Calu3 (cell line): ENCODE measurements around the gene TP53INP2. TPM values are rescaled to one million over a fixed set of nuclear protein-coding genes. Genes with fewer than 3 reads are reported as not detected.

ENCODE experiments used
- BruUV-seq: library from RNA; stranded (reverse); fragments of 400-500 nt; replicated peaks from 2 replicates; lab custom pipeline; 2021; lab: Mats Ljungman, UMichigan
- CTCF ChIA-PET: fragments of 300-600 bp; sonication (Branson Sonifier 250); formaldehyde crosslinking; loops from one replicate; lab custom pipeline; 2022; ENCODE audit warnings: antibody characterized with exemption; lab: Charles Lee
- DNase-seq: peaks from one replicate; pipeline ENCODE4 v3.0.0; 2022
- H3K27ac Mint-ChIP-seq: one replicate; pipeline ENCODE4 v1.8.0; 2022; ENCODE audit warnings: mixed read lengths; ENCODE audit not compliant: unreplicated experiment
- H3K27me3 Mint-ChIP-seq: one replicate; pipeline ENCODE4 v1.8.0; 2022; ENCODE audit warnings: mixed read lengths; ENCODE audit not compliant: unreplicated experiment
- H3K36me3 Mint-ChIP-seq: one replicate; pipeline ENCODE4 v1.8.0; 2022; ENCODE audit warnings: mild to moderate bottlenecking, moderate library complexity, mixed read lengths; ENCODE audit not compliant: insufficient read depth, unreplicated experiment
- H3K4me1 Mint-ChIP-seq: one replicate; pipeline ENCODE4 v1.8.0; 2022; ENCODE audit warnings: mild to moderate bottlenecking, low read depth, mixed read lengths; ENCODE audit not compliant: unreplicated experiment
- H3K4me3 Mint-ChIP-seq: one replicate; pipeline ENCODE4 v1.8.0; 2022; ENCODE audit warnings: mild to moderate bottlenecking, low read depth, moderate library complexity, mixed read lengths; ENCODE audit not compliant: unreplicated experiment
- H3K9me3 Mint-ChIP-seq: one replicate; pipeline ENCODE4 v1.8.0; 2022; ENCODE audit warnings: low read depth, mixed read lengths; ENCODE audit not compliant: unreplicated experiment
- intact Hi-C: fragments of 100-400 bp; cut with micrococcal nuclease; formaldehyde crosslinking; loops from one replicate; pipeline ENCODE4 v1.10.0; 2022; ENCODE audit not compliant: unreplicated experiment
- total RNA-seq: library from RNA; stranded (reverse); gene quantifications from 2 replicates; pipeline ENCODE4 v1.2.3, GENCODE V29; 2022
- TF ChIP-seq, protein P1 (sequence below): fragments of 200-600 bp; IDR thresholded peaks from one replicate; pipeline ENCODE4 v1.8.0; 2022; ENCODE audit warnings: antibody characterized with exemption; ENCODE audit not compliant: unreplicated experiment

Gene TP53INP2
- total RNA-seq, 1 experiment from 2014 or later, result 5.0 TPM

DNA sequence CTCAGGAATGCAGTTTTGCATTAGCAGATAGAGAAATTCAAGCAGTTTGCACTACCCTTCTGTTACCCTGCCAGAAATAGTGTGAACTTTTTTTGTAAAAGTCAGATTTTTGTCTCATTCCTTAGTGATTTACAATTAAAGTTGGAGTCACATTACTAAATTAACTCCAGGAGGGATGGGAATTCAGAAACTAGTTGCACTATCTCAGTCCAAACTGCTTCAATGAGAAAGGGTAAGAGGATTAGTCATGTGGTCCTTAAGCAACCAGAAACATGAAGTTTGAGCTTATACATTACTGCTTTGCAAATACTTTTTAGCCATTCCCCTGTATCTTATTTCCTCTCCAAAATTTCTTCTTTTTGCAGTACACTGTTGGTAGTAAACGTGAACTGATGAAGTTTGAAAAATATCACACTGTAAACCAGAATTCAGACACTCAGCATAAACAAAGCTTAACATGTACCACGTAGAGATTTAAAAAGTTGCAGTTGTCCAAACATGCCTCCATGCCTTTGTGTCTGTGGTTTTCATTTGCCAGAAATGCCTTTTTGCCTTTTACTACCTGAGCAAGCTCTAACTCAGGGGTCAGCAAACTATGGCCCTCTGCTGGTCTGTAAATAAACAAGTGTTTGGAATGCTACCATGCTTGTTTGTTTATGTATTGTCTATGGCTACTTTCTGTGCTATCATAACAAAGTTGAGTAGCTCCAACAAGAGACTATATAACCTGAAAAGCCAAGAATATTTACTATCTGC is 49.7 kb downstream of the TP53INP2 start:
- H3K9me3 Mint-ChIP-seq, result no peaks in the 10 kb centered on the region
- no TSS peak for BruUV-seq
- peaks cover 46% of the 10 kb centered on the region for H3K36me3 Mint-ChIP-seq
- H3K27ac Mint-ChIP-seq, result no peak overlapping the region
- H3K4me3 Mint-ChIP-seq, result no peak overlapping the region
- TF ChIP-seq, protein P1, sequence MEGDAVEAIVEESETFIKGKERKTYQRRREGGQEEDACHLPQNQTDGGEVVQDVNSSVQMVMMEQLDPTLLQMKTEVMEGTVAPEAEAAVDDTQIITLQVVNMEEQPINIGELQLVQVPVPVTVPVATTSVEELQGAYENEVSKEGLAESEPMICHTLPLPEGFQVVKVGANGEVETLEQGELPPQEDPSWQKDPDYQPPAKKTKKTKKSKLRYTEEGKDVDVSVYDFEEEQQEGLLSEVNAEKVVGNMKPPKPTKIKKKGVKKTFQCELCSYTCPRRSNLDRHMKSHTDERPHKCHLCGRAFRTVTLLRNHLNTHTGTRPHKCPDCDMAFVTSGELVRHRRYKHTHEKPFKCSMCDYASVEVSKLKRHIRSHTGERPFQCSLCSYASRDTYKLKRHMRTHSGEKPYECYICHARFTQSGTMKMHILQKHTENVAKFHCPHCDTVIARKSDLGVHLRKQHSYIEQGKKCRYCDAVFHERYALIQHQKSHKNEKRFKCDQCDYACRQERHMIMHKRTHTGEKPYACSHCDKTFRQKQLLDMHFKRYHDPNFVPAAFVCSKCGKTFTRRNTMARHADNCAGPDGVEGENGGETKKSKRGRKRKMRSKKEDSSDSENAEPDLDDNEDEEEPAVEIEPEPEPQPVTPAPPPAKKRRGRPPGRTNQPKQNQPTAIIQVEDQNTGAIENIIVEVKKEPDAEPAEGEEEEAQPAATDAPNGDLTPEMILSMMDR, result no peak
- CTCF ChIA-PET, result interaction anchor here (1.0 to 1.8 kb wide), 2 partner anchors 9 to 16 kb away, joined by 4 to 7 read pairs; no protein-coding TSS in a partner anchor
- intact Hi-C loops, result no loop called here
- no peaks in the 10 kb centered on the region for H3K27me3 Mint-ChIP-seq
- no peaks in the 10 kb centered on the region for H3K4me1 Mint-ChIP-seq
- DNase-seq, result no peak

DNA sequence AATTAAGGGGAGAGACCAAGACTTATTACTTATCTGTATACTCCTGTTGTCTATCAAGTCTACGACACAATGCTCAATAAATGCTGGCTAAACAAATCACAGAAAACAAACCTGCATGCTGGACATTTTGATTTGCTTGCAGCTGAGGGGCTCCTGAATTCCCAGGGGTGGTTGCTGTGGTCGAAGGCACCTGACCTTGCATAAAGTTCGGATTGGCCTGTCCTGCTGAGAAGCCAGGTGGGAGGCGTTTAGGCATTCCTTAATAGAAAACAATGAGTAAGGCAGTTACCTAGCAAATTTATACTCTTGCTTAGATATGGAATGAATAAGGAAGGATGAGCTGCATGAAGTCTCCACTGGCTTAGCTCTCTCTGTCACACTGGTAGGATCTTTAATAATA is 50.5 kb downstream of the TP53INP2 start:
- TF ChIP-seq, protein P1, result no peak
- DNase-seq, result no peak
- Mint-ChIP-seq H3K27ac (no peak overlapping the region), H3K27me3 (no peaks in the 10 kb centered on the region), H3K4me3 (no peak overlapping the region), H3K9me3 (no peaks in the 10 kb centered on the region), H3K4me1 (no peaks in the 10 kb centered on the region), H3K36me3 (peaks cover 45% of the 10 kb centered on the region)
- BruUV-seq, result no TSS peak
- CTCF ChIA-PET, result interaction anchor here (1.0 kb wide), 1 partner anchor 15 kb away, joined by 4 read pairs; no protein-coding TSS in a partner anchor
- intact Hi-C loops, result no loop called here

DNA sequence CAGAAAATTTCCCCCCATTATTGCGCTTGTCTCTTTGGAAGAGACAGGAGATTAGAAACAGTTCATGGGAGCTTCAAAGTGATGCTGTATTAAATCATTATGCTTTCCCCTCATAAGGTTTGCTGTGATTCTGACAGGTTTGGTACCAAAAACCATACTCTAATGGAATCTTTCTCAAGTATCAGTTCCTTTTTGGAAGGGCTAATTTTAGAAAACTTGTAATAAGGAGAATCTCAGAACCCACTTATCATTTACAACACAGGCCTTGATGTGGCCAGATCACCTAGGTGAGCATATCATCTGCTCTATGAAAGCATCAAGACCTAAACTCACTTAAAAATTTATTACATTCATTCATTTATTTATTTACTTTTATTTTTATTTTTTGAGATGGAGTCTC is 51.2 kb downstream of the TP53INP2 start:
- H3K36me3 Mint-ChIP-seq, result peaks cover 50% of the 10 kb centered on the region
- no TSS peak for BruUV-seq
- no peak overlapping the region for H3K4me3 Mint-ChIP-seq
- H3K4me1 Mint-ChIP-seq, result no peaks in the 10 kb centered on the region
- H3K9me3 Mint-ChIP-seq, result no peaks in the 10 kb centered on the region
- CTCF ChIA-PET, result interaction anchor here (1.0 kb wide), 1 partner anchor 14 kb away, joined by 4 read pairs; no protein-coding TSS in a partner anchor
- TF ChIP-seq, protein P1, result no peak
- intact Hi-C loops, result no loop called here
- H3K27ac Mint-ChIP-seq, result no peak overlapping the region
- H3K27me3 Mint-ChIP-seq, result no peaks in the 10 kb centered on the region
- DNase-seq, result no peak

DNA sequence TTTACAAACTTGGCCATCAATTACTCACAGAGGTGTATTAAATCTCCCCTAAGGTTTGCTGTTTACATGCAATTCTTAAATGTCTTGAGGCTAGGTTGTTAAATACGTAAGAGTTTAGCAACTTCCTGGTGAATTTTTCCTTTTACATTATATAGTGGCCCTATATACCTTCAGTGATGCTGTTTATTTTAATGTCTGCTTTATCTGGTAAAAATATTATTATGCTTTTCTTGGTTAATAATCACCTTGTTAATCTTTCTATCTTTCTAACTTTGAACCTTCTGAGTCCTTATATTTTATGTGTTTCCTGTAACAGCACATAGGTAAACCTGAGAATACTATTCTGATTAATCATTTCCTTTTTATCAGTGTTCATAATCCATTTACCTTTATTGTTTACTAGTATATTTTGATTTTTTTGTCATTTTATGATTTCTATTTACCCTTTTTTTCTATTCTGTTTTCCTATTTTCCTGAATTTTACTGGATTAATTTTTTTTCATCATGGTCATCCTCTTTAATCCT is 57.9 kb downstream of the TP53INP2 start:
- intact Hi-C loops, result no loop called here
- CTCF ChIA-PET, result no interaction called here
- H3K27me3 Mint-ChIP-seq, result no peaks in the 10 kb centered on the region

More for the DNA sequence above, 57.9 kb downstream of the TP53INP2 start:
- H3K9me3 Mint-ChIP-seq, result no peaks in the 10 kb centered on the region
- peak overlapping the region; percentile 66 for H3K27ac Mint-ChIP-seq
- H3K4me1 Mint-ChIP-seq, result peaks cover 21% of the 10 kb centered on the region
- BruUV-seq, result no TSS peak
- DNase-seq, result no peak
- H3K4me3 Mint-ChIP-seq, result no peak overlapping the region
- H3K36me3 Mint-ChIP-seq, result peaks cover 29% of the 10 kb centered on the region
- TF ChIP-seq, protein P1, result no peak

Other genes with a start within 250 kb of the TP53INP2 start
- gene DYNLRB1, start 187.9 kb upstream of the TP53INP2 start, total RNA-seq, result 214 and 229 TPM in 2 replicates
- gene MAP1LC3A, start 145.6 kb upstream of the TP53INP2 start, total RNA-seq, result 0.78 and 0.95 TPM in 2 replicates
- 42.8 and 44.6 TPM in 2 replicates for gene PIGU, start 27.3 kb upstream of the TP53INP2 start, total RNA-seq
- 42.8 and 44.7 TPM in 2 replicates for gene NCOA6, start 121.3 kb downstream of the TP53INP2 start, total RNA-seq
- 13.5 and 16.2 TPM in 2 replicates for gene GGT7, start 168.5 kb downstream of the TP53INP2 start, total RNA-seq
- gene ACSS2, start 172.3 kb downstream of the TP53INP2 start, total RNA-seq, result 34.9 and 35.3 TPM in 2 replicates